Measurements from ENCODE around the gene MRPL21. TPM values are rescaled to one million over a fixed set of nuclear protein-coding genes. Genes with fewer than 3 reads are reported as not detected.
"Not testable (repeated sequence)": the region's sequence is repeated elsewhere in the genome, so short reads cannot be mapped to it uniquely, and the experiment has no call there.

The MRPL21 gene
- total RNA-seq, 1 experiment from 2014 or later, result 120 TPM

DNA sequence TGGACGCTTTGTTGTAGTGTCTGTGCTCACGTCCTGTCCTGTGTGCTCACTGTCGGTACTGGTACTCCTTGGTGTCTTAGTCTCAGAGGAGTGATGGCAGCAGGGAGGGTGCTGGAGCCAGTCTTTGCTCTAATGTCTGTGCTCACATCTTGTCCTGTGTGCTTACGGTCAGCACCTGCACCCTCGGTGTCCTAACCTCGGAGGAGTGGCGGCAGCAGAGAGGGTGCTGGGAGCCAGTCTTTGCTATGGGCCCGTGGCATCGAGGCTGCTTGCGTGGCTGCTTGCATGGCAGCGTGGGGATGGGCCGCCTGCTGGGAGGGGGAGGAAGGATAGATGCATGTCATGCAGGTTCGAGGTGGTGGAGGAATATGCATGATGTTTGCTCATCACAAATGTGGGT is 12.8 kb upstream of the MRPL21 start:
- in situ Hi-C loops (cut with HindIII; ENCODE audit: low sequenced_read_pairs), result no loop called here
- DNase-seq (ENCODE audit: low spot score), result no peak

DNA sequence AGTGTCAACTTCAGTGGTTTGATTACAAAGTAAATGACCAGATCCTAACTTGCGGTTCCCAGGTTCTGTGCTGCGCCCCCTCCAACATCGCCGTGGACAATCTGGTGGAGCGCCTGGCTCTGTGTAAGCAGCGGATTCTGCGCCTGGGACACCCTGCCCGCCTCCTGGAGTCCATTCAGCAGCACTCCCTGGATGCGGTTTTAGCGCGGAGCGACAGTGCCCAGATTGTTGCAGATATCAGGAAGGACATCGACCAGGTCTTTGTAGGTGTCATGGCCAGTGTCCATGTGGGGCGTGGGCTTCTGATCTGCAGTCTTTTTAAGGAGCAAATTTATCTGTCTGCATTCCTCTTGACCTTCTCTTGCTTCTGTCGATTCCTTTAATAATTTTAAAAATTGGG is 11.1 kb upstream of the MRPL21 start:
- DNase-seq (ENCODE audit: low spot score), result no peak
- in situ Hi-C loops (cut with HindIII; ENCODE audit: low sequenced_read_pairs), result no loop called here

DNA sequence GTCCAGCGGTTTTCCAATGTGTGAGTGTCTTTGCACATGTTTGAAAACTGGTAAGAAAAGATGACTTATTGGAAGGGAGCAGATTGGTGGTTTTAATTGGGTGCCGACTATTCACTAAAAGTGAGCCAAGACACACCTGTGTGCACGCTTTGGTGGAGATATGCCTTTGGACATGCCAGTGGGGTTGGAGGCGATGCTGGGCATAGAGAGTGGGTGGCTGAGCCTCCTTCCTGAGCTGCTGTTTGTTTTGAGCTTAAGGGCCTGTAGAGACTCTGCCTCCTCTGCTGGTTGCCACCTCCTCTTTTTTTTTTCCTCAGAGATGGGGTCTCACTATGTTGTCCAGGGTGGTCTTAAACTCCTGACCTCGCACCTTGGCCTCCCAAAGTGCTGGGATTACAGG is 9.6 kb upstream of the MRPL21 start:
- no peak for DNase-seq (ENCODE audit: low spot score)
- in situ Hi-C loops (cut with HindIII; ENCODE audit: low sequenced_read_pairs), result no loop called here

DNA sequence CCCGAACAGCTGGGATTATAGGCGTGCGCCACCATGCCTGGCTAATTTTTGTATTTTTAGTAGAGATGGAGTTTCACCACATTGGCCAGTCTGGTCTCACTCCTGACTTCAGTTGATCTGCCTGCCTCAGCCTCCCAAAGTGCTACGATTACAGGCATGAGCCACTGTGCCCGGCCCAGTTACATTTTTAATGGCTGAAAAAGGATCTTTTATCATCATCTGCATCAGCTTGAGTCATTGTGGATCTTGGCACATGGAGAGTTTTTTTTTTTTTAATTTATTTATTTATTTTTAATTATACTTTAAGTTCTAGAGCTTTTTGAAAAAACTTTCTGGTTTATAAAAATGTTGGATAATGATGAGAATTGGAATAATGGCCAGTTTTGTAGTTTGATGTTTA is 8.6 kb upstream of the MRPL21 start:
- DNase-seq (ENCODE audit: low spot score), result no peak
- in situ Hi-C loops (cut with HindIII; ENCODE audit: low sequenced_read_pairs), result no loop called here

DNA sequence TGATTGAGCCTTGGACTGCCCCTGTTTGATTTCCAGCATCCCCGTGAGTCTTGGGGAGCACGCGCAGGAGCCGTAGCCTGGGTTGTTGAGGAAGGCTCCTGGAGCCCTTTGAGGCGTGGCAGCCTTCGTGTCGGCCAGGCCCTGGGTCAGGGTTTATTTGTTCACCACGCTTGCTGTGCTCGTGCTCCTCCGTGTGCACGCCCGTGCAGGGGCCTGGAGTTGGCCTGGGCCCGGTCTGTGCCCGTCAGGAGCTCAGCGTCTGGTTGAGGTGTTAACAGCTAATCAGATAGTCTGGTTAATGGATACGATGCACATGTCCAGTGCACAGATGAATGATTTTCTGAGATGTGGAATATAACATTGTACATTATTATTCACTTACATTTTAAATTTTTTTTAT is 8.1 kb upstream of the MRPL21 start:
- no peak for DNase-seq (ENCODE audit: low spot score)
- in situ Hi-C loops (cut with HindIII; ENCODE audit: low sequenced_read_pairs), result no loop called here

DNA sequence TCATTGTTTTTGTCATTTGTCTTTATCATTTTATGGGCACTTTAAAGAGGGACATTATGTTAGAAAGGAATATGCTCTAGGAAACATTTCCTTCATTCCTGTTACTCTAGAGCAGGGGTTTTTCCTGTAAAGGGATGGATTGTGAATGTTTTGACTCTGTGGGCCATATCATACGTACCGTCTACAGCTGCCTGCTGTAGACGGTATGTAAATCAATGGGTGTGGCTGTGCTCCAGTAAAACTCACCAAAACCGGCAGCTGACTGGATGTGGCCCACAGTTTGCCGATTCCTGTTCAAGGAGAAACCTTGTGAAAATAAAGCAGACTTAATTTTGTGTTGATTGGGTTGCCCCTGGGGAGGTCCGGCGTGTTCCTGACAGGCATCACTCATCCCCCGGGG is 7.3 kb upstream of the MRPL21 start:
- DNase-seq (ENCODE audit: low spot score), result no peak
- in situ Hi-C loops (cut with HindIII; ENCODE audit: low sequenced_read_pairs), result no loop called here

DNA sequence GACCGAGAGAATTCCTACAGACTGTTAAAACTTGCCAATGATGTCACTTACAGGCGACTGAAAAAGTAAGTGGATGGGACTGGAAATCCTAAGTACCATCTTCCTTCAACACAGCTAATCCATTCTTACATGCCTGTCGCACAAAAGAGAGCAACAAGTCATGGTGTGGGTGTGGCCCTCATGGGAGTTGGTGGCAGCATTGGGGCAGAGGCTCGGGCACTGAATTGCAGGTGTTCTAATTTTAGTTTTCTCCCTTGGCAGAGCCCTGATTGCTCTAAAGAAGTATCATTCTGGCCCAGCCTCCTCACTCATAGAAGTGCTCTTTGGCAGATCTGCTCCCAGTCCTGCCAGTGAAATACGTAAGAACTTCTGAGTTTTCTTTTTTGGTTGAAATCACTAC is 4.6 kb upstream of the MRPL21 start:
- no peak for DNase-seq (ENCODE audit: low spot score)
- in situ Hi-C loops (cut with HindIII; ENCODE audit: low sequenced_read_pairs), result no loop called here

DNA sequence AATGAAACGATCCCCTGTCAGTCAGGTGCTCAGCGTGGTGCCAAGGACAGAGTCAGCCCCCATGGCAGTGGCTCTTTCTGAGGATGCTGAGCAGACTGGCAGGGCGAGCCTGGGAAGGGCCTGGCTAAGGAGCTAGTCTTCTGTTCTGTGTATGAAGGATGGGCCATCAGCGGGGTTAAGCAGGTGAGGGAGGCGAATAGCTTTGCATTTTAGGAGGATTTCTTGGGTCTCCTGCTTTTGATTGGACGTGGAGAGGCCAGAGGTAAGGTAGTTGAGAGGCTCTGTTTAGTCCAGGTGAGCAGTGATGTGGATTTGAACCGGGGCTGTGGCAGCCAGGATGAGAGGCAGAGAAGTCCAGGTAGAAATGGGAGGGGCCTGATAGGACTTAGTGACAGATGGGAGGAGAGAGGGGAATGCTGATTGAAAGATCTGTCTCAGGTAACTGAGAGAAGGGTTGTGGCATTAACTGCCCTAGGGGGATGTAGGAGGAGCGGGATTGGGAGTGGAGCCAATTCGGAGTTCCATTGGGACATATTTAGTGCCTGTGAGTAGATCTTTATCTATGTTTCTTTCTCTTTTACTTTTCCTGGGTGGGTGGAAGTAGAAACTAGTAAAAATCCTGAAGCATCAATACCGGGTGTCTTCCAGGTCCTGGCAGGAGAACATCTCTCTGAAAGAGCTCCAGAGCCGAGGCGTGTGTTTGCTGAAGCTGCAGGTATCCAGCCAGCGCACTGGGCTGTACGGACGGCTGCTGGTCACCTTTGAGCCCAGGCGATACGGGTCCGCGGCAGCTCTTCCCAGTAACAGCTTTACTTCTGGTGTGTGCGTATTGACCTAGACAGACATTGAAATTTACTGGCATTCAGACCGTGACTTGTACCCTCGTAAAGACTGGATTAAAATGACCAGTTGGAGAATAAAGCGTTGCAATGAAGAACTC is 2.1 kb upstream of the MRPL21 start:
- in situ Hi-C loops (cut with HindIII; ENCODE audit: low sequenced_read_pairs), result no loop called here
- no peak for DNase-seq (ENCODE audit: low spot score)

DNA sequence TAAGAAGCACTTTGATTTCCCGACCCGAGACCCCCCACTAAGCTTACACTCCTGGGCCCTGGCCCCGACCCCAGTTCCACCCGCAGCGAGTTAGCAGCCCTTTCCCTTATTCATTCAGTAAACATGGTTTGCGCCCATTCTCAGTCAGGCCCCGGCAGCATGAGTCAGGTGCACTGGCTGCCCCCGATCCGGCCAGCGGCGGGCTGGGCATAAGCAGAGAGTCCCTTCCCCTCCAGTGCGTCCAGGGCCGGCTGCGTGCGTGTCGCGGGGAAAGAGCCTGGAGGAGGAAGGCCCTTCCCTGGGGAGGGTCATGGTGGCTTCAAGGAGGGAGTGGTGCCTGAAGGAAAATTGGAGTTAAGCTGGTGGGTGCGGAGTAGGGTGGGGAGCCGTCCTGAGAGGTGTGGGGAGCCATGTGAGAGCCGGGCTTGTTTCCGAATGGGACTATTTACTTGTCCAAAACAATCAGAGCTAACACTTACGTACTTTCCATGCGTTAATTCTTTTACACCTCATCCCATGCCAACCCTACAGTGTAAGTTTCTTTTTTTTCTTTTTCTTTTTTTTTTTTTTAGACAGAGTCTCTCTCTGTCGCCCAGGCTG is 716 bp upstream of the MRPL21 start:
- in situ Hi-C loops (cut with HindIII; ENCODE audit: low sequenced_read_pairs), result no loop called here
- no peak for DNase-seq (ENCODE audit: low spot score)

DNA sequence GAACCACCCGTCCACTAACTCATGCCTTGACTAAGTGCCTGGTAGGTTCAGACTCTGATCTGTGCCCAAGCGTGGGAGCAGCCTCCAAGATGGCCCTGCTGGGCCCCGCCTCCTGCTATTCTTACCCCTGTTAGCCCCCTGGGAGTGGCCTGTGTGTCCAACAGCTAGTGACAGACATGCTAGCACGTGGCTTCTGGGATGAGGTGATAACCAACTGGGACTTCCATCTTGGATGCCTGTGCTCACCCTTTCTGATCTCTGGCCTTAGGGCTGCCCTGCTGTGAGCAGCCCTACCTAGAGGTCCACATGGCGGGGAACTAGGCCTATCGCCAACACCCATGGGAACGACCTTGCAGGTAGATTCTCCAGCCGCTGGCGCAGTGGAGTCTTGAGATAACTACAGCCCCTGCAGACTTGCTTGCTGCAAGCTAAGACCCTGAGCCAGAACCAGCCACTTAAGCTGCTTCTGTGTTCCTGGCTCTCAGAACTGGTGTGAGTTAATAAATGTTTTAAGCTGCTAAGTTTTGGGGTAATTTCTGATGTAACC is 2.7 kb downstream of the MRPL21 start:
- DNase-seq (ENCODE audit: low spot score), result no peak
- in situ Hi-C loops (cut with HindIII; ENCODE audit: low sequenced_read_pairs), result no loop called here

DNA sequence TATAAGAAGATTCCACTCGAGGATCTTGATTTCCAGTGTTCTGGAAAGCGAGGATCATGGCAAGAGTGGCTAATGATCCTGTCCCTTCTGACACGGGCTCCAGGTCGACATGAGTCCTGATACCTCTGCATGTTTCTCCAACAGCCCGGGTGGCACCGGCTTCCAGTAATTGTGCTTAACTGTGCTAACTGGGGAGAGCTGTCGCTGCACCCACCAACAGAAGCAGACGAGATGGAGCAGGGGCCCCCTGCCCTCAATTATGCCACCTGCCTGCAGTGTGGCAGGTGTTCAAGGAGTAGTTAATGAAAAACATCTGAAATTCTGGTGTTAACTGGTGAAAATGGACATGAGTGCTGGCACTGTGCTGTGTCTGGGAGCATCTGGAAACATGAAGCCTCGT is 6.2 kb downstream of the MRPL21 start:
- in situ Hi-C loops (cut with HindIII; ENCODE audit: low sequenced_read_pairs), result no loop called here
- no peak for DNase-seq (ENCODE audit: low spot score)

DNA sequence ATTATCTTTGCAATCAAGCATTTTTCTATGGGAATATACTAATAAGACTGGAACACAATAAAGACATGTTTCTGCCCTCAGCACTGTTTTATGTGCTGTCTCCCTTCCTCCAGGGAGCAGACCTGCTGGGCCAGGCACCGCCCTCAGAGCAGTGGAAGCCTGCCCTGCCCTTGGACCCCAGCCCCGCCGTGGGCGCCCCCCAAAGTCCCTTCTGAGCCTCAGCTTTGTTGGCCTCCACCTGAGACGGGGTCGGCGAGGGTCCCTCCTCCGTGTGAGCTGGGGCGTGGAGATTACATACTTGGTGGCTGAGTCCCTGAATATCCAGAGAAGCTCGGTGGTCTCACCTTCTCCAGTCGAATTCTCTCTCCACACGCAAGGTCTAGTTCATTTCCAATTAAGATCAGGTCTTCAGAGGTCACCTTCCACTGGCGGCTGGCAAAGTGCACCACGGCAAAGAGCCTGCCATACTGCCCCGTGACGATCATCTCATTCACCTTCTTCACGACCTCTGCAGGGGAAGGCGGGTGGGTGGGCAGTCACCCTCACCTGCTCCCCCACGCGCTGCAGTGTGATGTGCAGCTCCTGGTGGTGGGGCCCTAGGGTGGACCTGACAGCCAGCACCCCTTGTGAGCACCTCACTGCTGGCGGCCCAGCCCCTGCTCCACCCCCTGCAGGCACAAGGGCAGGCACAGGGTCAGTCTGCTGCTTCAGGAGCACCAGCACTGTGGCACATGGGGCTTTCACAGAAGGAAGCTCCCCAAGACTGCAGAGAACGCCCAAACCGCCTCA is 7.3 kb downstream of the MRPL21 start:
- in situ Hi-C loops (cut with HindIII; ENCODE audit: low sequenced_read_pairs), result no loop called here
- no peak for DNase-seq (ENCODE audit: low spot score)

DNA sequence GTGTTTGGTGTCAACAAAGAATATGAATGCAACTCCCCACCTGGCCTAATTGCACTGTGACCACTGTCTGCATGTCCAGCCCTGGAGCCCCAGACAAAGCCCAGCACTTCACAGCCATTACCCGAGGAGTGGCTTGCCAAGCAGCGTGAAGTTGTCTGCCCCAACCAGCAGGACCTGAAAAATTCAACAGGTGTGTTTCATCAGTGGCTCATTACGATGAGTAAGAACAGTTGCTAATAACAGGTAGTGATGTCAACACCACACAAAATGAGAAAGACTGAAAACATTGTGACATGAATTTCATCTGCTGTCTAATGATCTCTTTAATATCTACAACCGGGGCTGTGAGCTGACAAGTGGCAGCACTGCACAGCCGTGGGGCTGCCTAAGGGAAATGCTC is 10.3 kb downstream of the MRPL21 start:
- DNase-seq (ENCODE audit: low spot score), result no peak
- in situ Hi-C loops (cut with HindIII; ENCODE audit: low sequenced_read_pairs), result no loop called here

DNA sequence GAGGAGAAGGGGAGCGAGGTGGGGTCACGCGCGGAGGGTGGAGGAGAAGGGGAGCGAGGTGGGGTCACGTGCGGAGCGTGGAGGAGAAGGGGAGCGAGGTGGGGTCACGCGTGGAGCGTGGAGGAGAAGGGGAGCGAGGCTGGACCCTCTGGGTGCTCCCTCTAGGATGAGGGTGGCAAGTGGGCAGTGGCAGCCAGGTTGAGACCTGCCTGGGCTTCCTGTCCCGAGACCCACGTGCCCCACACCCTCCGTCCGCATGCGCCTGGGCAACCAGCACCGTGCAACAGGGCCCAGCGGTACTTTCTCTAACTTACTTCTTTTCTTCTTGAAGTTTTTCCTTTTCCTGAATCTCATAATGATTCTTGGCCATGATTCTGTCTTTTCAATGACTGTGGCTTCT is 11.1 kb downstream of the MRPL21 start:
- DNase-seq (ENCODE audit: low spot score), result no peak
- in situ Hi-C loops (cut with HindIII; ENCODE audit: low sequenced_read_pairs), result no loop called here

DNA sequence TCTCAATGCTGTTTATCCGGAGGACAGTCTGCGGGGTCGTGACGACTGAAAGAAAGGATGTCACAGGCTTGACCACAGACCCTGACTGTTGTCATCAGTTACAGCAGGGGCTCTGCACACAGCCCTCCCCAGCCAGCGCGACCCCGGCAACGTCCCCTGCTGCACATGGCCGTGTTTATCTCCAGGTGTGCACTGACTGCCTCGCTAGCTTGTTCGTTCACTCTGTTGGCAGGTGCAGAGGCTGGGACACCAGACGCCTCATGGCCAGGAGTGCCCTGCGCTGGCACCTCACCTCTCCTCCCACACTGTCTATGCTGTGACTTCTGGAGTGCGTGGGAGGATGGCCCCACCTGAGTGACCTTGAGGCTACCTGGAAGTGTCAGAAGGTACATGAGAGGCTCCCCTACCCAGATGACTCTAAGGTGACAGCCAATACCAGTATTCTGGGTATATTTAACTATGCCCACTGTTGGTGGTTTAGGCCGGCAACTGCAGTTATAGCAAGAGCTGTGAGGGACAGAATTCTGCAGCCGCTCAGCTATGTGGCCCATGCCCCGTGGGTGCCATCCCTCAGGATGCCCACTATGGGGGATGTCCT is 12.2 kb downstream of the MRPL21 start:
- in situ Hi-C loops (cut with HindIII; ENCODE audit: low sequenced_read_pairs), result no loop called here
- no peak for DNase-seq (ENCODE audit: low spot score)

DNA sequence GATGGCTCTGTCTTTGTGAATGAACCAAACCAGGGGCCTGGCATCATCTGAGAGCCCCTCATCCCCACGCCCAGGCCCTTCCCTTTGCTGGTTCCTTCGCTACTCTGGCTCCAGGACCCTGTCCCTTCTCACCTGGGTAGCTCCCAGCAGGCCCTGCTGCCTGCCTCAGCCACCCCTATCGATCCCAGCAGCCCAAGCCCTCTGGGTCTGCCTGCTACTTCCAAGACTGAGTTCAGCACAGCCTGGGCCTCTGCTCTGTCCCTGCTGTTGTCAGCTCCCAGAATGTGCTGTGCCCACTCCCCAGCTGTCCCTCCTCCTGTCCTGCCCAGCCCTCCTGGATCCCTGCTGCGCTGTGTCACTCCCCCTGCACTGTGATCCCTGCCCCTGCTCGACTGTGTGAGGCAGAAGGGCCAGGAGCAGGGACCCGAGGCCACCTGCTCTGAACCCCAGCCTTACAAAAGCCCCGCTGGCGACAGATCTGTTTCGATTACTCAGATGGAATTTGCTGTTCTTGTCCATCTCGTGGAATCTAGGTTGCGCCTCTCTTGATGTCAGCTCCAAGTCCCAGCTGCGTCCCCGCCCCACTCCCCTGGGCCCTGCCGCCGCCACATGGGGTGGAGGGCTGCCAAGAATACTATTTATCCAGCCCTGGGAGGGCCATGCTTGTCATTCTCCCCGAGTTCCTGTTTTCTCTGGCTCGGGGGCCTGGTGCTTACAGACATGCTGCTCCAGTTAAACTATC is 13.0 kb downstream of the MRPL21 start:
- in situ Hi-C loops (cut with HindIII; ENCODE audit: low sequenced_read_pairs), result no loop called here
- DNase-seq (ENCODE audit: low spot score), result no peak

DNA sequence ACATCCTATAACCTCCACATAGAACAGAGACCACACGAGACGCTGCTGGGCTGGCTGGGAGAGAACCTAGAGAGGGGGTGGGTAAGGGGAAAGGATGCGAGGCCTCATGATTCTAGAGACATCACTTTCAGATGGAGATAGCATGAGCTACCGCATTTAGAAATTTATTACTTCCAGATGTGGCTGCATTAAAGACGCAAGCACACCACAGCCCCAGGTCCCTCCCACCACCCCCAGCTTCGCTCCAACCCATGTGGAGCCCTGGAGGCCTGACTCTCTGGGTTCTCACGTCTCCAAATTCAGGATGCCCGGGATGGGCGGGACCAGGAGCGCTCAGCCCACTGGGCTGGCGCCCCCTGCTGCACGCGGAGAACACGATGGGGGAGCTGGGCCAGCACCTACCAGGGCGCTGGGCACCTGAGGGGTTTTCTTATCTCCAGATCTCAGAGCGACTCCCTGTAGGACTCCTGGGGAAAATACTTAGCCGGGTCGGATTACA is 13.6 kb downstream of the MRPL21 start:
- in situ Hi-C loops (cut with HindIII; ENCODE audit: low sequenced_read_pairs), result no loop called here
- DNase-seq (ENCODE audit: low spot score), result no peak

DNA sequence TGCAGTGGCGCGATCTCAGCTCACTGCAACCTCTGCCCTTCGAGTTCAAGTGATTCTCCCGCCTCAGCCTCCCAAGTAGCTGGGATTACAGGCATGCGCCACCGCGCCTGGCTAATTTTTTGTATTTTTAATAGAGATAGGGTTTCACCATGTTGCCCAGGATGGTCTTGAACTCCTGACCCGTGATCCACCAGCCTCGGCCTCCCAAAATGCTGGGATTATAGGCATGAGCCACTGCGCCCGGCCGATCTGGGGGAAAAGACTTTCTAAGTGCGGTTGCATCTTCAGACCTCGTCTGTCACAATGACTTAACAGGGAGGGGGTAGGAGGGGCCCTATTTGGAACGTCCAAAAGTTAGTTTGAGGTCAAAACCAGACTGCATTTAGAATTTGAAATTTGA is 18.8 kb downstream of the MRPL21 start:
- DNase-seq (ENCODE audit: low spot score), result not testable (repeated sequence)

DNA sequence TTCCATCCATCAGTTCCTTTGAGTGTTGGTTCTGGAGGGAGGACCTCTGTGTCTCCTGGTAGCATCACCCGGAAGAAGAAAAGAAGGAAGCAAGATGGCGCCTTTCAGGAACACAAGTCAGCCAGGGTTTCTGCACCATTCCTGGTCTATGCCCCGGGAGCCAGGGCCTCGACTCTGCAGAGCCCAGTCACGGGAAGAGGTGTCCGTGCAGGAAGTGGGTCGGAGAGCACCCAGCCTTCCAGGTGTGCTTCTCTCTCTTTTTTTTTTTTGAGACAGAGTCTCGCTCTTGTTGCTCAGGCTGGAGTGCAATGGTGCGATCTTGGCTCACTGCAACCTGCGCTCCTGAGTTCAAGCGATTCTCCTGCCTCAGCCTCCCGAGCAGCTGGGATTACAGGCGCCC is 21.2 kb downstream of the MRPL21 start:
- DNase-seq (ENCODE audit: low spot score), result no peak
- in situ Hi-C loops (cut with HindIII; ENCODE audit: low sequenced_read_pairs), result no loop called here

More for the DNA sequence above, 18.8 kb downstream of the MRPL21 start:
- in situ Hi-C loops (cut with HindIII; ENCODE audit: low sequenced_read_pairs), result not testable (repeated sequence)
